HG03280 (cell line): ENCODE results near the gene CD300A.

ENCODE experiments used
- ATAC-seq: cut with Tn5 transposase; IDR thresholded peaks from one replicate; pipeline ENCODE4 v1.9.1; 2021; ENCODE audit warnings: mild to moderate bottlenecking, moderate library complexity; ENCODE audit not compliant: unreplicated experiment

Gene CD300A

GRCh38 chr17:74454197-74455024 lies 12.0 kb upstream of the CD300A start:
- peak; percentile 38 for ATAC-seq

GRCh38 chr17:74455025-74455545 lies 11.3 kb upstream of the CD300A start:
- no peak for ATAC-seq

GRCh38 chr17:74455821-74456220 lies 10.6 kb upstream of the CD300A start:
- no peak for ATAC-seq

- ATAC-seq, result no peak
These were observed 9.2 kb upstream of the CD300A start for GRCh38 chr17:74457146-74457819.

GRCh38 chr17:74457820-74458166 lies 8.6 kb upstream of the CD300A start:
- no peak for ATAC-seq

- ATAC-seq, result no peak
These were observed 7.6 kb upstream of the CD300A start for GRCh38 chr17:74458835-74459234.

- ATAC-seq, result no peak
These were observed 6.8 kb upstream of the CD300A start for GRCh38 chr17:74459622-74460021.

GRCh38 chr17:74460241-74460640 lies 6.2 kb upstream of the CD300A start:
- ATAC-seq, result no peak

GRCh38 chr17:74460996-74461395 lies 5.4 kb upstream of the CD300A start:
- no peak for ATAC-seq

- ATAC-seq, result no peak
These were observed 4.8 kb upstream of the CD300A start for GRCh38 chr17:74461611-74462010.

- no peak for ATAC-seq
These were observed 1.6 kb upstream of the CD300A start for GRCh38 chr17:74464730-74465377.

GRCh38 chr17:74465378-74466110 lies 890 bp upstream of the CD300A start:
- no peak for ATAC-seq

GRCh38 chr17:74466828-74467184 lies 372 bp downstream of the CD300A start:
- ATAC-seq, result no peak

GRCh38 chr17:74467221-74467951 lies 952 bp downstream of the CD300A start:
- peak; percentile 64 for ATAC-seq

GRCh38 chr17:74471341-74471740 lies 4.9 kb downstream of the CD300A start:
- no peak for ATAC-seq

GRCh38 chr17:74472890-74473289 lies 6.5 kb downstream of the CD300A start:
- ATAC-seq, result no peak

GRCh38 chr17:74473294-74473693 lies 6.9 kb downstream of the CD300A start:
- ATAC-seq, result no peak

GRCh38 chr17:74474043-74474792 lies 7.8 kb downstream of the CD300A start:
- ATAC-seq, result no peak

- no peak for ATAC-seq
These were observed 8.8 kb downstream of the CD300A start for GRCh38 chr17:74475189-74475588.

- ATAC-seq, result no peak
These were observed 11.0 kb downstream of the CD300A start for GRCh38 chr17:74477411-74477810.
